HG02870 (cell line): ENCODE measurements around the gene C5orf24.
"Not testable (repeated sequence)": the region's sequence is repeated elsewhere in the genome, so short reads cannot be mapped to it uniquely, and the experiment has no call there.

Source experiments
- ATAC-seq: cut with Tn5 transposase; IDR thresholded peaks from one replicate; pipeline ENCODE4 v1.9.1; 2021; ENCODE audit warnings: mild to moderate bottlenecking, moderate library complexity; ENCODE audit not compliant: unreplicated experiment

C5orf24 gene

DNA sequence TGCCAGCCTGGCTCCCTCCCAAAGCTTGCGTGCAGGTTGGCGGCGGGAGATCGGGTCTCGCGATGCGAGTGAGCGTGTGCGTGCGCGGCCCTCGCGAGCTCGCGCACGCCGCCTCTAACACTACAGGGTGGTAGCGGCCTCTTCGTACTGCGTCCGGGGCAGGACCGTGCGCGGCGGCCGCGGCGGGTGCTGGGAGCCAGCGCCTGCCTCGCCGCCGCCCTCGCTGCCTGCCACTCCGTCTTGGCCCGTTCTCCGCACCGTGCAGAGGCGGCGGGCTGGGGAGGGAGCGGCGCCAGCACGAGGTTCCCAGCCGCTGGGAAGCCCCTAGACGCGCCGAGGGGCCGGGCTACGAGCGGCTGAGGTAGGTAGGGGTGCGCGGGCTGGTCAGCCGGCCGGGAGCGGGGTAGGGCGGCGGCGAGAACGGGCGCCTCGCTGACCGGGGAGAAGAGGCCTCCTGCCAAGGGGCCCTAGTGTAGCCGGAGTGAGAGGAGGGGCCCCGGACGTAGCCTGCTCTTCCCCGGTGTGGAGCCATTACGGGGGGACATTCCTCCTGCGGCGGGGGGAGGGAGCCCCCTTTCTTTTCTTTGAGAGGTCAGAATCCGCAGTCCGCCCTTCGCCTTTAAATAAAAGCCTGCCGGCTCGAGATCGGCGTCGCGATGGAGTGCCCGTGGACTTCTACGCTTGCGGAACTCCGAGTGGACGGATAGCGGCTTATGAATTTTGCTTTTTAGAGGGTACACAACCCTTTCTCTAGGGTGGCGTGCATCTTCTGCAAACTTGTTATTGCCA, at the start of gene C5orf24:
Gene C5orf24, plus strand, starts transcription at position 117 of the 789 bp plus-strand sequence. CDS start 8,933 bp downstream, outside the sequence.
- ATAC-seq: peak; percentile 89

DNA sequence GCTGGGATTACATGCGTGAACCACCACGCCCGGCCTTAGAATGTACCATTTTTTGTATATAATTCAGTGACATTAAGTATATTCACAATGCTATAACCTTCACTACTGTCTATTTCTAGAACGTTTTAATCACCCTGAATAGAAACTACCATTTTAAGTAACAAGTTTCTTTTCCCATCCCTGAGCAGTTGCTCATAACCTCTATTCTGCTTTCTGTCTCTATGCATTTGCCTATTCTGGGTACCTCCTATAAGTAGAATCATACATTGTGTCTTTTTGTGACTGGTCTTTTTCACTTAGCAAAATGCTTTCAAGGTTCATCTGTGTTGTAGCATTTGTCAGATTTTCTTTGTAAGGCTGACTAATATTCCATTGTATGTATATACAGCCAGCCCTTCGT, 47.3 kb upstream of the C5orf24 start:
- ATAC-seq: no peak

DNA sequence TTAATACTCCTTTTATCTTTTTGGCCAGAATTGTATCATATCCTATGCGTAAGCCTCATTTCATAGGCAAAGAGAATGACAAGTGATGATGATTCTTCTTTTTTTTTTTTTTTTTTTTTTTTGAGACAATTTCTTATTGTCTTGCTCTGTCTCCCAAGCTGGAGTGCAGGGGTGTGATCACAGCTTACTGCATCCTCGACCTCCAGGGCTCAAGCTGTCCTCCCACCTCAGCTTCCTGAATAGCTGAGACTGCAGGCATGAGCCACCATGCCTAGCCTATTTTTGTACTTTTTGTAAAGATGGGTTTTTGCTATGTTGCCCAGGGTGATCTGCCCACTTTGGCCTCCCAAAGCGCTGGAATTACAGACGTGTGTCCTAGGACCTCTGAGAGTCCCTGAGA, 41.9 kb upstream of the C5orf24 start:
- ATAC-seq: no peak

DNA sequence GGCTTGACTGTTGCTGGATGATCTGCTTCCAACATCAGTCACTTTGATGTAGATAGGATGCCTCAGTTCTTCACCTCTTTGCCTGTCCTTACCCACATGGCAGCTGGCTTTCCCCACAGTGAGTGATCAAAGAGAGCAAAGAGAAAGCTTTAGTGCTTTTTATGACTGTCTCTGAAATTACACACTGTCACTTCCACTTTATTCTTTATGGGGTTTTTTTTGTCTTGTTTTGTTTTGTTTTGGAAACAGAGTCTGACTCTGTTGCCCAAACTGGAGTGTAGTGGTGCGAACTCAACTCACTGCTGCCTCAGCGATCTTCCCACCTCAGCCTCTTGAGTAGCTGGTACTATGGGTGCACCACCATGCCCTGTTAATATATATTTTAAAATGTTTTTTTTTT, 32.4 kb upstream of the C5orf24 start:
- peak; percentile 57 for ATAC-seq

DNA sequence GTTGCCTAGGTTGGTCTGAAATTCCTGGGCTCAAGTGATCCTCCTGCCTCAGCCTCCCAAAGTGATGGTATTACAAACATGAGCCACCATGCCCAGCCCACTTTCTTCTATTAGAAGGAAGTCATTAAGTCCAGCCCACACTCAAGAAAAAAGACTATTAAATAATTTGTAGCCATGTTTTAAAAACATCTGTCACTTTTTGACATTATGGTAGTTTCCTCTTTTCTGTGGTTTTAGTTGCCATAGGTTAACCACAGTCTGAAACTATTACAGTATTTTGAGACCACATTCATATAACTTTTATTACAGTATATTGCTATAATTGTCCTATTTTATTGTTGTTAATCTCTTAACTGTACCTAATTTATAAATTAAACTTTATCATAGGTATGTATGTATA, 31.9 kb upstream of the C5orf24 start:
- ATAC-seq: peak; percentile 48

DNA sequence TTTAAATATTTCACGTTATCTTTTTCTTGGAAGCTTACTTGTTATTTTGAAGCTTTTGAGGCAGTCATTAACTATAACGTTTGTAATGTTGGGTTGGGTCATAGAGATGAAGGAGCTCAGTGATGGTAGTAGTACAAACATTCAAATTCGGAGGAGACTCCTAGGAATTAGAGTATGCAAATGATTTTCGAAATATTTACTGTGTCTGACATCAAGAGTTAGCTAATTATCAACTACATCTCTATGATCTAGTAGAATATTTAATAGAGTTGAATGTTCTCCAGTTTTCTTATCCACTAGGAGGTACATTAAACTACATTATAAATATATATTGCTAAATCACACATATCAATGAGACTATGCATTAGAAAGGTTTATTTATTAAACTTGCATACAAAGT, 28.8 kb upstream of the C5orf24 start:
- no peak for ATAC-seq

DNA sequence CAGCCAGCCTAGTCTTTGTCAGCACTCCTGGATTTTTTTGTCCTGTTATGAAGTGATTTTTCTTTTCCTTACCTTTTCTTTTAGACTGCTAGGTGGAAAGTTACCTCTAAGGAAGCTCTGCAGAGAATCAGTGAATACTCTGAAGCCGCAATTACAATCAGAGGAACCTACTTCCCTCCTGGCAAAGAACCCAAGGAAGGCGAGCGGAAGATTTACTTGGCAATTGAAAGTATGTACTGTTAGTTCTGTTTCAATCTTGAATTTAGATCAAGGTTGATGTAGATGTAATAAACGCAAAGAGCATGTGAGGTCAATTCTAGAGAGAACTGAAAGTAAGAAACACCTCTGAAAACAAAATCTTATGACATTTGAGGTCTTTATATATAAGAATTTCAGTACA, 27.0 kb upstream of the C5orf24 start:
- ATAC-seq: no peak

DNA sequence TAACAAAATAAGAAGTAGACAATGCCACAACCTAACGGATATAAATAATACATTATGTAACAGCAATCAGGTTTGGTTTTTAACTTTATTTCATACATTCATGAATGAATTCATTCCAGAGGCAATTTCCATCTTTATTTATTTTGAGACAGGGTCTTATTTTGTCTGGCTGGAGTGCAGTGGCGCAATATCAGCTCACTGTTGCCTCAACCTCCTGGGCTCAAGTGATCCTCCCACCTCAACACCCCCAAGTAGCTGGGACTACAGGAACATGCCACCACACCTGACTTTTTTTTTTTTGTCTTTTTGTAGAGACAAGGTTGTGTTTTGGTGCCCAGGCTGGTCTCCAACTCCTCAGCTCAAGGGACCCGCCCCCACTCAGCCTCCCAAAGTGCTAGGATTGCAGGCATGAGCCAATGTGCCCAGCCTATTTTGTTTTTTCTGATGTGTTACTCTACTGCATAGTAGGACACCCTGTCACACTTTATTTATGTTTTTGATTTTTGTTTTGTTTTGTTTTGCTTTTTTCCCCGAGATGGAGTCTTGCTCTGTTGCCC, 26.3 kb upstream of the C5orf24 start:
- ATAC-seq: no peak

DNA sequence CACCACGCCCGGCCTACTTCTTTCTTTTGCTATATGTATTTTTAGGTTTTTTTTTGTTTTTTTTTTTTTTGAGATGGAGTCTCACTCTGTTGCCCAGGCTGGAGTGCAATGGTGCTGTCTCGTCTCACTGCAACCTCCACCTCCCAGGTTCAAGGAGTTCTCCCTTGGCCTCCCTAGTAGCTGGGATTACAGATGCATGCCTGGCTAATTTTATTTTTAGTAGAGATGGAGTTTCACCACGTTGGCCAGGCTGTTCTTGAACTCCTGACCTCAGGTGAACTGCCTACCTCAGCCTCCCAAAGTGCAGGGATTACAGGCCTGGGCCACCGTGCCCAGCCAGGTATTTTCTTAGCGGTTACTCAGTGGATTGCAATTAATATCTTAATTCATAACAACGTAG, 23.9 kb upstream of the C5orf24 start:
- ATAC-seq: no peak

DNA sequence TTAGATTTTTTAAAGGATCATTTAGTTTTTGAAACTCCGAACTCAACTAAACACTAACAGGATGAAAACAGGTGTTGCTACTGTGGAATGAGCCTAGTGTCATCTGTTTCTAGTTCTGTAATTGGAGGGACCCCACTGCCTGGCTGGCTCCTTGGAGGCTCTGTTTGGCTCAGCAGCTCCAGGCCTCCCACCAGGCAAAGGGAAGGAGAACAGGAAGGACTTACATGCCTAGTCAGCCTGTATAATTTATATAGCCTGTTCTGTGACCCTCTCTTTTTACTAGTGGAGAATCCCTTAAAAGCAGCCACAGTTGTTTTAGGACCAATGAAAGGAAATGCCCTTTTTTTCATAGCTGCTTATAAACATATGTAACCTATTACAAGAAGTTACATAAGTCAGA, 21.1 kb upstream of the C5orf24 start:
- no peak for ATAC-seq

DNA sequence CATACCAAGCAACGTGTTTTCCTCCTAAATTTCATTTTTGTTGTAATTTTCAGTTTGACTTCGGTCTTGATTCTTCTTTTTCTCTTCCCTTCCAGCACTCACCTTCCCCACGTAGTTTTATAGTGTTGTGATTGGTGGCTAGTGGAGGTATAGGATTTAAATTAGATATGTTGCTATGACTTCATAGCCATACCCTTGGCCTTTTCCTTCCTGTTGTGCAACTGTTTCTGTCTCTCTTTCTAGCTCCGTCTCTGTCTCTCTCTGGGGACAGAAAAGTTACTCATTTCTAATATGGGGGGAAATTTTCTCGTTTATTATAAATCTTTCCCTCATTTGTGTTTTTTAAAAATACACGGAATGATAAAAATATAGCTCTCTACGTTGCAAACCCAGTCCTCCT, 20.6 kb upstream of the C5orf24 start:
- no peak for ATAC-seq

DNA sequence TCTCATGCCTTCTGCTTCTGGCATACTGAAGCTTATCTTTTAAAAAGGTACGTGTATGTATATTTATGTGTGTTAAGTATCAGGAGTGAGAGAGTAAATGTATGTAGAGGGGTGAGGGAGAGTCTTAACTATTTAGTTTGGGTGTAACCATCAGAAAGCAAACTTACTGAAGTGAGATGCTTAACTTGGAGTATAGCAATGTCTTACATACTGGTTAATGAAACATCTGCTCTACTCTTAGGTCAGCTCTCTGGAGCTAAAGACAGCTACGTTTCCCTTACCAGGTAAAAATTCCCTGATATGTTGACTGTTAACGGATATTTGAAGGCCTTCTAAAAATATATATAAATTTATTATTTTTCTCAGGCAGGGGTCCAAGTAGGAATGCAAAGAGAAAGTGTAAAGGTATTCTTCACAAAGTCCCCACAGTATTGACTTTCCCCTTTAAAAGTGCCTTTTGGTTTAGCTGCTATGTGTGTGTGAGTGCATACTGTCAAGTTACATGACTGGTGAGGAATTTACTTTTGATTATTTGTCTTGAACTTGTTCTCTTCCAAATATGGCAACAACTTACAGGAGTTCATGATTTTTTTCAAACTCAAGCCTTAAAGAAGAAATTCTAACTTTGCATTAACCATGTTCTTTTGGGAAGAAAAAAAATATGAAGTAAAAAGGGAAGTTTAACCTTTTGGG, 12.3 kb upstream of the C5orf24 start:
- ATAC-seq: no peak

DNA sequence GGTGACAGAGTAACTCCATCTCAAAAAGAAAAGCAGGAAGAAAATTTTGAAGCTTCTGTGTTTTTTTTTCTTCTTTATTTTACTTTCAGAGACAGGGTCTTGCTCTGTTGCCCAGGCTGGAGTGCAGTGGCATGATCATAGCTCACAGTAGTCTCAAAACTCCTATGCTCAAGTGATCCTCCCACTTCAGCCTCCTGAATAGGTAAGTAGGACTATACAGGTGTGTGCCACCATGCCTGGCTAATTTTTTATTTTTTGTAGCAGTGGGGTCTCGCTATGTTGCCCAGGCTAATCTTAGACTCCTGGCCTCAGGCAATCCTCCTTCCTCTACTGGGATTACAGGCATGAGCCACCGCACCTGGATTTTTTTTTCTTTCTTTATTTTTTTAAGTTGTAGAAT, 10.1 kb upstream of the C5orf24 start:
- no peak for ATAC-seq

DNA sequence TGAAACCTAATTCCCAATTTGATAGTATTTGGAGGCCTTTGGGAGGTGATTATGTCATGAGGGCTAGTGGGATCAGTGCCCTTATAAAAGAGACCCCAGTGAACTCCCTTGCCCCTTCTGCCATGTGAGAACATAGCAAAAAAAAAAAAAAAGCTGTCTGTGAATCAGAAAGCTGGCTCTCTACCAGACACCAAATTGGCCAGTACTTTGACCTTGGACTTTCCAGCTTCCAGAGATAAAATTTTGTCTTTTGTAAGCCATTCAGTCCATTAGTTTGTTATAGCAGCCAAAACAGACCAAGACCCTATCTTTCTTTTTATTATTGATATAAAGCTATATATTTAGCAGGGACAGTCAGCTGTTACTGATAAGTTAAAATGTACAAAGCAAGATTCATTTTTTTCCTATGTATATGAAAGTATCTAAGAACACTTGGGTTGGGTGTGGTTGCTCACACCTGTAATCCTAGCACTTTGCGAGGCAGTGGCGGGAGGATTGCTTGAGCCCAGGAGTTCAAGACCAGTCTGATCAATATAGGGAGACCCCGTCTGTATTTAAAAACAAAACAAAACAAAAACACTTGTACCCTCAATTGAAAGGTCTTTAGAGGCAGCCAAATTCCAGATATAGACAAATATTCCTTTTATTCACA, 8.1 kb upstream of the C5orf24 start:
- ATAC-seq: no peak

DNA sequence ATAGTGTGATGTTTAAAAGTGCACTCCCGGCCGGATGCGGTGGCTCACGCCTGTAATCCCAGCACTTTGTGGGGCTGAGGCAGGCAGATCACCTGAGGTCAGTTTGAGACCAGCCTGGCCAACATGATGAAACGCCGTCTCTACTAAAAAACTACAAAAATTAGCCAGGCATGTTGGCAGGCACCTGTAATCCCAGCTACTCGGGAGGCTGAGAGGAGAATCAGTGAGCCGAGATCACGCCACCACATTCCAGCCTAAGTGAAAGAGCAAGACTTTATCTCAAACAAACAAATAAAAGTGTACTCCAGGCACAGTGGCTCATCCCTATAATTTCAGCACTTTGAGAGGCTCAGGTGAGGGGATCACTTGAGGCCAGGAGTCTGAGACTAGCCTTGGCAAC, 7.4 kb upstream of the C5orf24 start:
- not testable (repeated sequence) for ATAC-seq

DNA sequence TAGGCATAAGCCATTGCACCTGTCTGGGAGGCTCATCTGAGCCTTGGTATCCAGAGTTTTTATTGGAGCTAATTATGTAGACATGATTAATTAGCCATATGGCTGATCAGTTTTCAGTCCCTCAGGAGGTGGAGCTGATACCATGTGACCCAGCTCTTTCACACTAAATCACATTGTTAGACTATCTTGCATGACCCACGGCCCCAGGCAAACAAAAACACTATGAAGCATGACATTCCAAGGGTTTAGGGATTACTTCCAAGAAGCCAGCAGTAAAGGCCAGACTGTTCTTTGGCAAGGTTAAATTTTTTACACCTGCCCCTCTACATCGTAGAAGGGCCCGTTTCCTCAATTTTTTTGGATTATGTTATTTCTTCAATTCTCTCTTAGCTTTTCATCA, 5.0 kb upstream of the C5orf24 start:
- ATAC-seq: no peak

DNA sequence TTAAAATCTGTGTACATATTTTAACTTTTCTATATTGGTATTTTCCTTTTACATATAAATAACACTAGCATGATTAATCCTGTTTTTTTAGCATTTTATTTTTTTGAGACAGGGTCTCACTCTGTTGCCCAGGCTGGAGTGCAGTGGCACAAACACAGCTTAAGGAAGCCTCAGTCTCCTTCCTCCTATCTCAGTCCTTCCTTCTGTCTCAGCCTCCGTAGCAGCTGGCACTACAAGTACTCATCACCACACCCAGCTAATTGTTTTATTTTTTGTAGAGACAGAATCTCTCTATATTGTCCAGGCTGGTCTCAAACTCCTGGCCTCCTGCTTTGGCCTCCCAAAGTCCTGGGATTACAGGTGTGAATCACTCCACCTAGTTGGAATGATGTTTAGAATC, 1.5 kb upstream of the C5orf24 start:
- no peak for ATAC-seq

DNA sequence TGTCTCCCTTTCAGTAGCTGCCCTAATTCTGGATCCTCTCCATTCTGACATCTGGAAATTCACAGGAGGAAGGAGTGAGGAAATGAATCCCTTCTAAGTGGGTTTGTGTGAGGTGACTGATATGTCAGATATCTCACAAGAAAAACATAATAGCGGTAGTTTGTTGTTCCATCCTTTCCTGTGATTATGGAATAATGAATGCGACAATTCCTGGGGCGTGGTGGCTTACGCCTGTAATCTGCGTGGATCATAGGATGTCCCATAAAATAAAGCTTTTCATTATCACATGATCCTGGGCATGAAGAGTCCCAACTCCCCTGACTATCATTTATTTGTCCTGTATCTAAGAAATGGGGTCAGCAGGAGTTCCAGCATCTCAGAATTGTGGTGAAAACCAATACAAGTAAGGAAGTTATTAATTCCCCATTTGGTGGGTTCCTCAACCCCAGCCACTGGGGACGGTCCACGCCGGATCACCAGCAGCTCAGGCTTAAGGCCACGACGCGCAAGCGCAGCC, 375 bp upstream of the C5orf24 start:
- no peak for ATAC-seq

DNA sequence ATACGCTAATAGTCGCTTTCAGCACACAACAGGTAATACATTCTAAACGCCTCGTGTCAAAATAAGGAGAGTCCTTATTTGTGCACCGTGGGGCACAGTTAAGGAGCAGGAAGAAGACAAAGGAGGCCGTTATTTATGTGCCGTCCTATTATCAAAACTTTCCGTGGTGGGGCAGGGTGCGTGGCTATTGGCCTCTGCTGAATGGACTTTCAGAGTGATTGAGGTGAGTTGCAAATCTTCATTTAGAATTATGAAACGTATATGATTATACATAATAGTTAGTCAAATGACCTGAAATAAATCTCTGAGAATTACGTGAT, 833 bp downstream of the C5orf24 start:
- ATAC-seq: no peak

DNA sequence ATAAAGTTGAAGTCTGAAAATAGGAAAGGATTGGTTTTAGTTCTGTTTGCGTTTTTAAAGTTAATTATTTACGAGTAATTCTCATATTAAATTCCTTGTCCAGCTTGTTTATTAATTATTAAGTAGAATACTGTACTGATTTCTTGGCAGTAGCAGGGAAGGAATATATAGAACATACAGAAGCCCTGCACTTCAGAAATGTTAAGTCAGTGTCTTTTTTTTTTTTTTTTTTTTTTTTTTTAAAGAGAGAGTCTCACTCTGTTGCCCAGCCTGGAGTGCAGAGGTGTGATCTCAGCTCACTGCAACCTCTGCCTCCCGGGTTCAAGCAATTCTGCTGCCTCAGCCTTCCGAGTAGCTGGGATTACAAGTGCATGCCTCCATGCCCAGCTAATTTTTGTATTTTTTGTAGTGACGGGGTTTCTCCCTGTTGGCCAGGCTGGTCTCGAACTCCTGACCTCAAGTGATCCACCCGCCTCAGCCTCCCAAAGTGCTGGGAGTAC, 3.7 kb downstream of the C5orf24 start:
- not testable (repeated sequence) for ATAC-seq

DNA sequence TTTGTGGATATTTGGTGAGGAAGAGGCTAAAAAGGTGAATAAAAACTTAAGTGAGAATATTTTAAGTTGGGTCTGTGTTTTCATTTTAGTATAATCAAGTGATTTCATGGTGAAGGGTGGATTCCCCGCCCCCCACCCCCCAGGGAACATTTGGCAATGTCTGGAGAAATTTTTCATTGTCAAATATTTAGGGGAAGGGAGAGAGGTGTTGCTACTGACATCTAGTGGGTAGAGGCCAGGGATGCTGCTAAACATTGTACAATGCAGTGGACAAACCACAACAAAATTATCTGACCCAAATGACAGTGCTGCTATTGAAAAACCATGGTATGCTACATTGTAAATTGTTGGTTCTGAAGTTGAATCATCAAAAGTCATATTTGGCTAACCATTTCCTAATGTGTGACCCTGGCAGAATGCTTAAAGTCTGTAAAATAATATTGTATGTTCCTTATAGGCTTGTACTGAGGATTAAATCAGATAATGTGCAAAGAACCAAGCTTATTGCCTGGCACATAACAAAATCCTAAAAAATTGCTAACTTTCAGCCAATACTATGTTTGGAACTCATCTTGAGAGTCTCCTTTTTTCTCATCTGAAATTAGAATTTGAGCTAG, 5.6 kb downstream of the C5orf24 start:
- ATAC-seq: no peak
